Upper lobe of right lung (tissue), 1 donor: Measurements from ENCODE around the gene SLX9. TPM values are rescaled to one million over a fixed set of nuclear protein-coding genes. Genes with fewer than 3 reads are reported as not detected.
"Not testable (repeated sequence)": the region's sequence is repeated elsewhere in the genome, so short reads cannot be mapped to it uniquely, and the experiment has no call there.

ENCODE experiments used
- ATAC-seq: fragments of 200-7000 bp; cut with Tn5 transposase; one replicate; pipeline ENCODE4 v1.9.1; 2020; ENCODE audit warnings: mild to moderate bottlenecking, moderate library complexity
- DNase-seq: peaks from one replicate; pipeline ENCODE4 v3.0.0-alpha.2; 2020
- H3K27ac ChIP-seq: fragments of 200-600 bp; one replicate; pipeline ENCODE4 v1.8.0; 2022
- H3K27me3 ChIP-seq: fragments of 200-600 bp; one replicate; pipeline ENCODE4 v1.8.0; 2022; ENCODE audit warnings: mild to moderate bottlenecking
- H3K36me3 ChIP-seq: fragments of 200-600 bp; one replicate; pipeline ENCODE4 v1.8.0; 2022
- H3K4me1 ChIP-seq: fragments of 200-600 bp; one replicate; pipeline ENCODE4 v1.8.0; 2022
- H3K4me3 ChIP-seq: fragments of 200-600 bp; one replicate; pipeline ENCODE4 v1.8.0; 2022; ENCODE audit warnings: mild to moderate bottlenecking
- H3K9me3 ChIP-seq: fragments of 200-600 bp; one replicate; pipeline ENCODE4 v1.8.0; 2022
- intact Hi-C: fragments of 100-400 bp; cut with DNase I; formaldehyde crosslinking; loops from one replicate; pipeline ENCODE4 v1.11.0; 2022
- total RNA-seq: library from RNA; stranded (reverse); fragmentation: NEBNext Ultra II Directional; extraction: Animal tissue kit (Norgen Biotek cat#: 25700); gene quantifications from one replicate; pipeline ENCODE4 v1.2.1, GENCODE V29; 2021
- TF ChIP-seq, protein P1 (sequence below): fragments of 200-600 bp; IDR thresholded peaks from one replicate; pipeline ENCODE4 v1.8.0; 2022; ENCODE audit warnings: antibody characterized with exemption
- donor health status: DM: no; HTN: yes; CAD: no; lungs with severe emphysema.

The SLX9 gene
- total RNA-seq, 1 donor from 2014 or later = 22.8 TPM

- Histone ChIP-seq H3K27me3 (peaks cover 9% of the 10 kb centered on the region), H3K9me3 (no peaks in the 10 kb centered on the region), H3K4me3 (no peak overlapping the region), H3K36me3 (no peaks in the 10 kb centered on the region), H3K4me1 (no peaks in the 10 kb centered on the region), H3K27ac (no peak overlapping the region)
- intact Hi-C loops = no loop called here
- DNase-seq (peak; percentile 60), ATAC-seq (no peak)
- TF ChIP-seq, protein P1, sequence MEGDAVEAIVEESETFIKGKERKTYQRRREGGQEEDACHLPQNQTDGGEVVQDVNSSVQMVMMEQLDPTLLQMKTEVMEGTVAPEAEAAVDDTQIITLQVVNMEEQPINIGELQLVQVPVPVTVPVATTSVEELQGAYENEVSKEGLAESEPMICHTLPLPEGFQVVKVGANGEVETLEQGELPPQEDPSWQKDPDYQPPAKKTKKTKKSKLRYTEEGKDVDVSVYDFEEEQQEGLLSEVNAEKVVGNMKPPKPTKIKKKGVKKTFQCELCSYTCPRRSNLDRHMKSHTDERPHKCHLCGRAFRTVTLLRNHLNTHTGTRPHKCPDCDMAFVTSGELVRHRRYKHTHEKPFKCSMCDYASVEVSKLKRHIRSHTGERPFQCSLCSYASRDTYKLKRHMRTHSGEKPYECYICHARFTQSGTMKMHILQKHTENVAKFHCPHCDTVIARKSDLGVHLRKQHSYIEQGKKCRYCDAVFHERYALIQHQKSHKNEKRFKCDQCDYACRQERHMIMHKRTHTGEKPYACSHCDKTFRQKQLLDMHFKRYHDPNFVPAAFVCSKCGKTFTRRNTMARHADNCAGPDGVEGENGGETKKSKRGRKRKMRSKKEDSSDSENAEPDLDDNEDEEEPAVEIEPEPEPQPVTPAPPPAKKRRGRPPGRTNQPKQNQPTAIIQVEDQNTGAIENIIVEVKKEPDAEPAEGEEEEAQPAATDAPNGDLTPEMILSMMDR = no peak
These were observed 81.0 kb downstream of the SLX9 start for GRCh38 chr21:45020629-45021427.

GRCh38 chr21:45021428-45022347, 81.9 kb downstream of the SLX9 start:
- Histone ChIP-seq H3K4me1 (no peaks in the 10 kb centered on the region), H3K27ac (no peak overlapping the region), H3K36me3 (no peaks in the 10 kb centered on the region), H3K4me3 (no peak overlapping the region), H3K27me3 (peaks cover 9% of the 10 kb centered on the region), H3K9me3 (no peaks in the 10 kb centered on the region)
- TF ChIP-seq, protein P1 = no peak
- intact Hi-C loops = no loop called here
- DNase-seq (no peak), ATAC-seq (no peak)

DNA sequence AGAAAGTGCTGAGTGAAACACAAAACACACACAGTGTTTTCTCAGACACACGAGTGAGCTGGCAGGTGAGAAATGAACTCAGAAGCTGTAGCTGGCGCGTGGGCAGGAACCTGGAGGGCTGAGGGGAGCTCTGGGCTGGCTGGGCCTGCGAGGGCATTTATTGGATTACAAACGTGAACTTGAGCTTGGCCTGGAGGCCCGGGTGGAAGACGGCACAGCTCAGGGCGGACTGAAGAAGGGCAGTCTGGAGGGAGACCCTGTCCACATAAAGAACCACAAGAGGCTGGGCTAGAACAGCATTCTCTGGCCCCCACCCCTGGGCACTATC, 82.5 kb downstream of the SLX9 start:
- TF ChIP-seq, protein P1 = no peak
- no peak overlapping the region for H3K27ac ChIP-seq
- H3K36me3 ChIP-seq = no peaks in the 10 kb centered on the region
- ATAC-seq = no peak
- no peak overlapping the region for H3K4me3 ChIP-seq
- intact Hi-C loops = no loop called here
- no peaks in the 10 kb centered on the region for H3K4me1 ChIP-seq
- DNase-seq = no peak
- peaks cover 9% of the 10 kb centered on the region for H3K27me3 ChIP-seq
- no peaks in the 10 kb centered on the region for H3K9me3 ChIP-seq

DNA sequence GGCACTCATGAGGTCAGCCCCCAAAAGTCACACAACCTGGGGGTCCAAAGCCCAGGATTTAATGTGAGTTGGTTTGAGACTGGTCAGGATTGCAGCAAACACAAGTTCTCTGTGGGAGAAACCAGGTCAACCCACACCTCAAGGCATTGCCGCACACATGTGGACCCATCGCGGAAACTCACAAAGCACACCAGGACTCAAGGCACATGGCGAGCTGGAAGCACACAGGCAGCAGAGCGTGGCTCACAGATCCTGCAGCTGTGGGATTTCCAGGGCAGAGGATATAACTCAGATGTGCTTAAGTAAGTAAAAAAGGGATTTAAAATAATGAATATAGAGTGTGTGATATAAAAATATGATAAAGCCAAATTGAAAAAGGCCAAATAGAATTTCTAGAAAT, 82.9 kb downstream of the SLX9 start:
- Histone ChIP-seq H3K27ac (no peak overlapping the region), H3K4me1 (no peaks in the 10 kb centered on the region), H3K36me3 (no peaks in the 10 kb centered on the region), H3K27me3 (peaks cover 8% of the 10 kb centered on the region), H3K4me3 (no peak overlapping the region), H3K9me3 (no peaks in the 10 kb centered on the region)
- DNase-seq (no peak), ATAC-seq (no peak)
- TF ChIP-seq, protein P1 = no peak
- intact Hi-C loops = no loop called here

GRCh38 chr21:45024516-45024915, 84.7 kb downstream of the SLX9 start:
- H3K36me3 ChIP-seq, intact Hi-C loops, H3K4me3 ChIP-seq, DNase-seq, H3K27me3 ChIP-seq, ATAC-seq, H3K27ac ChIP-seq, H3K9me3 ChIP-seq, H3K4me1 ChIP-seq: not testable (repeated sequence)
